ENCODE data around the gene MDFIC.

The MDFIC gene

DNA sequence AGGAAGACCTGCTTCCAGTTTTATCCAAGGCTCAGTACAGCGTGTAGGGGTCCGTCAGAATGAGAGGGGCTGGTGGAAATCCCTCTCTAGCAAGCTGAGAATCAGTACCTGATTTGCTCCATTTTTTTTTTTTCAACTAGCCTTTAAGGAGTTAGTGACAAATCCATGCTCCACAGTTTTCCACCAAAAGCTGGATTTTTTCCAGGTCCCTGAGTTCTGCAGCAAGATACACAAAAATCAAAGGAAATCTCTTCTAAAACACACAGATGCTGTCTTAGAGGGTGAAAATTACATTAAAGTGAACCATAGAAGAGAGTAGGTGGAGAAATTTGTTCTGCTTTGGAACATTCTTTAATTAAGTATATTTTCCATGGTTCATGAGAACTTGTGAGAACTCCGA, 30.4 kb downstream of the MDFIC start:
- DNase-seq (ENCODE audit: low read depth, low spot score), result no peak

DNA sequence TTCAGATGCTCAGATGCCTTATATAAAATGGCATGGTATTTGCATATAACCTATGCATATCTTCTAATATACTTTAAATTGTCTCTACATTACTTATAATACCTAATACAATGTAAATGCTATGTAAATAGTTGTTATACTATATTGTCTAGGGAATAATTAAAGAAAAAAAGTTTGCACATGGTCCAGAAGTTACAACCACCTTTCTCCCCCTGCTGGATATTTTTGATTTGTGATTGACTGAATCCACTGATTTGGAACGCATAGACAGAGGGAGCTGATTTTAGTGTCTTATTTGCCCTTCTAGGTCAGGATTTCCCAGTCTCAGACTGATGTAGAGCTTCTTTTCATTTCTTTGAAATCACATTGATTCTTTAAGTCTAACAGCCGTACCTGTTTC, 31.8 kb downstream of the MDFIC start:
- DNase-seq (ENCODE audit: low read depth, low spot score), result no peak

DNA sequence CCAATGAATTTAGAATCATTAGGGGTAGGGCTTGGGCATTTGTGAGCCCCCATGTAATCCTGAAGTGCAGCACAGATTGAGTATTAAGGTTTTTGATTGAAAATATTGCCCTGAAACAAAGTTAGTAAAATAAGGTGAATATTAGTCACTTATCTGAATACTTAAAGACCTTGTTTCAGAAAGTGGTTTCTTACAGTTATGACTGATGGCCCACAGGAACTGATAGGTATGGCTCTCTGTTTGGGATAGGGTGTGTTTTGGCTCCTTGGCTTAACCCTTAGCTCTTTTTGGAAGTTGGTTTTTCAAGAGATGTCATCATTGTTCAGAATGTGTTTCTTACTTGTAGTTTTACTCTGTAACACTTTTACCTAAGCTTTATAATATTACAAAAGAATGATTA, 34.8 kb downstream of the MDFIC start:
- DNase-seq (ENCODE audit: low read depth, low spot score), result no peak

DNA sequence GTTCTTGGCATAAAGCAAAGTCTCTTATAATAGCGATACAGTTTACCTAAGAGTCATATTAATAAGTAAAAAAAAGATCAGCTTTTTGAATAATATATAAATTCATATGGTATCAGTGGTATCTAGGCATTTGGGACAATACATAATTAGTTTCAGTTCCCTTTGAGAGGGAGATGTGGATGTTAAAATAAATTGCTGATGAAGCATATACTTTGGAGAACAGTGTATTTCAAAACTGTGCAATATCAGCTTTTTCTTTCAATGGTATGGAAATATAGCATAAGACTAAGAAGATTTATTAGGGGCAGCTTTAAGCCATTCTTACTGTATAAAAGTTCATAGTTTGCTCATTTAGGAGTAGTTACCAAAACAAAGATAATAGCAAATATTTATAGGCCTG, 35.5 kb downstream of the MDFIC start:
- no peak for DNase-seq (ENCODE audit: low read depth, low spot score)

DNA sequence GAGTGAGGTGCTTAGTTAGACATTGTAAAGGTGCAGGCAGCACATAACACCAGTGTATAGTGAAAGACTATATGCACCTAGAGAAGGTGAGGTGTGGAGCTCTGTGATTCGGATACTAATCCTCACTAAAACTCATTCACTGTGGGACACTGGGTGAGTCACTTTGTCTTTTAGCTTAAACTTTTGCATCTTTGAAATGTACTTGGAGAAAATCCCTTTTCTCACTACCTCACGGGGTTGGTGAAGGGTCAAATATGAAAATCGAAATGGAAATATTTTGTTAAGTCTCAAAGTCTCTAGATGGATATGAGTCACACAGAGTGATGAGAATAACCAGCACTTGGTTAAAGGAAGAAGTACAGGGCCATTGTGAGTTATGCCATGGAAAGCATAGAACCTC, 38.0 kb downstream of the MDFIC start:
- no peak for DNase-seq (ENCODE audit: low read depth, low spot score)

DNA sequence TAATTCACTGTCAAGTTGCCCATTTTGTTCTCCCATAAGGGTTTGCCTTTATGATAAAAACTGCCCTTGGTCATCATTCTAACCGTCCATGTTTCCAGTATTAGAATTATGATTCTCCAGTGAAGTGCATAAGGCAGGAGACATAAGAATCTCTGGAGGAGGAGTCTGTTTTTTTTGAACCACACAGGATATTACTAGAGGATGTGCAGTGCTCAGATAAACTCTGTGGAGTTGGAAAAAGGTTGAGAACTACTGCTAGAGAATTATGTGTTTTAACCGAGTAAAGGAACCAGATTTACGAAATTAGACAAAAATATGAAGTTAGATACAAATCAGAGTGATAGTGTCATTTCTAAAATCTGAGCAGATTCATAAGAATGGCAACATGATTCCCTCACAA, 40.5 kb downstream of the MDFIC start:
- no peak for DNase-seq (ENCODE audit: low read depth, low spot score)

DNA sequence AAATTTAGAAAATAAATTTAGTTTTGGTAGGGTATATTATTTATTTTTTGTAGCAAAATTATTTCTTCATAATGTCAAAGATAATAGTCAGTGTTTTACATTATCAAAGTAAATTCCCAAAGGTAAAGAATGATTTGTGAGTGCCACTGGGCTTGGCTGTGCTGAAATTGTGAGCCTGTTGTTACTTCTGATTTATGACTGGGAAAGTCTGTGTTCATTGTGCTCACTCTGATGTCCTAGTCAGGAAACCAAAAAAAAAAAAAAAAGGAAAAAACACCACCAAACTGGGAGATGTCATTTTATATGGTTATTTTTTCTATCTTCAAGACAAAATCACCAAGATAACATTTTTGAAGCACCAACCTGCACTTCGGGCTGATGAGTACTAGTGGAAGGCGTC, 44.3 kb downstream of the MDFIC start:
- DNase-seq (ENCODE audit: low read depth, low spot score), result no peak

DNA sequence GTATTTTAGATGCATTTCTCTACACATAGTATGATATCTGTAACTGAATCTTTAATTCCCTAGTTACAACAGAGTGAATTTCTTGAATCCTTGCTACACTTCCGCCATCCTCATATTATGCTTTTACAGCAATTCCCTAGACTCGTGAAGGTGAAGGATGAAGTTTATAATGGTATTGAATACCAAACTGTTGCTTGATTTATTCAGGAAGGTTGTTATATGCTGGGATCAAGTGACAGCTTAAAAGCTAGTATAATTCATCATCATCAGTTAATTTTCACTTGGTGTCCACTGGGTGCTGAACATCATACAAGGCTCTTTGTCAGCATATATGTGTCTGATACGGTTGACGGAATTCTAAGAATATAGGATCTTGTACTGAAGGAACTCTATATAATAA, 47.2 kb downstream of the MDFIC start:
- no peak for DNase-seq (ENCODE audit: low read depth, low spot score)

DNA sequence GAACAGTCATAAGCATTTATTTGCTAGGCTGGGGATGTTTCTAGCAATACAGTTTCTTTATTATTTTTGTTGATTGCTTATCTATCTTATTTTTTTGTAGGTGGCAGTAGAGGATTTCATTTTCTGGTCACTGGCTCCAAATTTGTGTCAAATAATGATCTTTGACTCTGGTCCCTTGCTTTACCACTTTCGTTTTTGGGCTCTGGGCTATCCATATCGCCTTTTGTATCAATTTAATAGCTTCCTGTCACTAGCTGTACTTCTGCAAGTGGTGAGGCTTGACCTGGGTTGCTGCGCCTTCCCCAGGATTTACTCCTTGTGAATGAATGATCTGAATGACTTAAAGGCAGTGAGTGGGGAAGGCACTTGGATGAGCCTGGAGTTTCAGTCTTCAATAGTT, 48.4 kb downstream of the MDFIC start:
- DNase-seq (ENCODE audit: low read depth, low spot score), result no peak

DNA sequence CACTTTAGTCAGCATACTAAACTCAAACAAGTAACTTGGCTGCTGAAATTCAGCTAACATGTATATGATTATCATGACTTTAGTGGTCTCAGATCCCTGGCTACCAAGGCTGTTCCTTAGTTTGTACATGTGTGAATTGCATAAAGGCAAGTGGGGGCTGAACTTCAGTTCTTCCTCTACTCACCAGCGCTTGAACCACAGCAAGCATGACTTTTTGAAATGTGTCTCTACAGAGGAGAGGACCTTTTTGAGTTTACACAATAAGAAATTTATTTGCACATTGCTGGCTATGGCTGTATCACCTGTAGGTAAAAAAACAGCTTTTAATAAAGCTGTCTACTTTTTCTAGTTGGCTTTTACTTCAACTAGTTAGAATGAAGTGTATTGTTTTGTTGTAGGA, 48.8 kb downstream of the MDFIC start:
- DNase-seq (ENCODE audit: low read depth, low spot score), result no peak

DNA sequence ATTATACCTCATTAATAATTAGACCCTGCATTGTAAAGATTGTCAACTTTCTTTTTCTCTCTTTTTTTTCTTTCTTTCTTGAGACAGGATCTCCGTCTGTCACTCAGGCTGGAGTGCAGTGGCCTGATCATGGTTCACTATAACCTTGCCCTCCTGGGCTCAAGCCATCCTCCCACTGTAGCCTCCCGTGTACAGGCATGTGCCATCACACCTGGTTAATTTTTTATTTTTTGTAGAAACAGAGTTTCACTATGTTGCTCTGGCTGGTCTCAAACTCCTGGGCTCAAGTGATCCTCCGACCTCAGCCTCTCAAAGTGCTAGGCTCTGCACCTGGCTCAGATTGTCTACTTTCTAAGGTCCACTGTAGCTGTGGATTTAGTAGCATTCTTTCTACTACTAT, 50.7 kb downstream of the MDFIC start:
- no peak for DNase-seq (ENCODE audit: low read depth, low spot score)

DNA sequence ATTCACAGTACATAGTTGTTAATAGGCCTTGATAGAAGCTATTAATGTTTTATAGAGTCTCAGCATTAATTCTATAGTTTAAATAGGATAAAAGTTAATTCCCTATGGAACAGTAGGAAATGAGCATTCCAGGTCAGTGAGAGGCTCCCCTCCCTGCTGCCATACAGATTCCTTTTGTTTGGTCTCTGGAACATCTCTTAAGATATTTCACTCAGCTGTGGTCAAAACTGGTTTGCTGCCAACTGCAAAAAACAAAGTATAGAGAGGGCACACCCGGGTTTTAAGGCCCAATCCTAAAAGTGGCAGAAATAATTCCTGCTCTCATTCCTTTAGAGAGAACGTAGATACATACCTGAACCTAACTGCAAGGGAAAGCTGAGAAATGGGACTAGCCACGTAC, 51.3 kb downstream of the MDFIC start:
- no peak for DNase-seq (ENCODE audit: low read depth, low spot score)

DNA sequence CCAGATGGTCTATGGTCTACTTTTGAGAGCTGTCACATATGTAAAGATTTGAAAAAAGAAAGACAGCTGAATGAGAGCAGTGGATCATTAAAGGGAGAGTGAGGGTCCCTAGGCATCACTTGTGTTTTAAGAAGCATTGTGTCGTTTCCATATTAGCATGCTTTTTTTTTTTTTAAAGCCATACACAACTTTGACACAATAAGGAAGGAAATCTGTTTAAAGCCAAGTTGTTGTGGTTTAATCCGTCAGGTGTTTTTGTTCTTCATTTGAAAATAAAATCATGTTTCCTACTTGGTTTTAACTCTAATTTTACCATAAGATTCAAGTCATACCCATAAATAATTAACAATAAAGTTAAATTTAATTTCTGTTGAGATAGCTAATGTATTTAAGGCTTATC, 53.5 kb downstream of the MDFIC start:
- DNase-seq (ENCODE audit: low read depth, low spot score), result no peak

DNA sequence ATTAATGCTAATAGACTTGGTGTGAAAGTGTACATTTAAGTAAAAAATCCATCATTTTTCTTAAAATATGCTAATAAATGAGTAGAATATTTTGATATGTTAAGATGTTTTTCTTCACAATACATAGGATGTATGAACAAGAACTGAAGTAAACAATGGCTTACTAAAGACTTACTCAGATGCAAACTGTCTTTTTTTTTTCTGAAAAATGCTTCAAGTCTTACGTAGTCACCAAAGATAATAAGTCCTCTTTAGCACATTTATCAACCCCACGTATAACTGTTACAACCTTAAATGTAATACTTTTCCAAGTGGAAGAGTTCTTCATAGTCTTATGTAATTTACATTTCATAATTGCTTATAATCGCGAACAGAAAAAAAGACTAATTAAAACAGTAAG, 54.8 kb downstream of the MDFIC start:
- no peak for DNase-seq (ENCODE audit: low read depth, low spot score)

DNA sequence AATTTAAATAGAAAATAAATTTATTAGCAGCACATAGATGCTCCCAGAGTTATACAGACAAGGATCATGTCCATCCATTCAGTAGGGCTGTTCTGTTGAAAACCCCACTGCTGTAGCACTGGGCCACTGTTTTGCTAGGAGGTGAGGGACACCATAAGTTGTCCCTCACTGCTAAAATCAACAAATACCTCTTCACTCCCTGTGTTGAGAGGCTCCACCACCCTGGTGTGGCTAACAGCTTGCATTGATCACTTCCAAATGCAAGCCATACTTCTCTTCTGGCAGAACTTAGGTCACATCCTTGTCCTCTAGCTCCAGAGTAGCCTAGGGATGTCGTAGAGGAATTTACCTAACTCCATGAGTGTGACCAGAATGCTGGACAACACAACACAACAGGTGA, 55.4 kb downstream of the MDFIC start:
- no peak for DNase-seq (ENCODE audit: low read depth, low spot score)

DNA sequence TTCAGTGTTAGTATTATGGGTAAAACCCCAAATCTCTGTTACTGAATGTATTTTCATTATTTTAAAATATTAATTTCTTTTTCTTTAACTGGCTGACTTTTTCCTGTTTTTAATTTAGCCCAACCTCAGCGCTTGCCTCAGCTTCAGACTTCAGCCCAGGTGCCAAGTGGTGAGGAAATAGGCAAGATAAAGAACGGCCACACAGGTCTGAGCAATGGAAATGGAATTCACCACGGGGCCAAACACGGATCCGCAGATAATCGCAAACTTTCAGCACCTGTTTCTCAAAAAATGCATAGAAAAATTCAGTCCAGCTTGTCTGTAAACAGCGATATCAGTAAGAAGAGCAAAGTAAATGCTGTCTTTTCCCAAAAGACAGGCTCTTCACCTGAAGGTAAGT, 57.5 kb downstream of the MDFIC start:
- no peak for DNase-seq (ENCODE audit: low read depth, low spot score)

DNA sequence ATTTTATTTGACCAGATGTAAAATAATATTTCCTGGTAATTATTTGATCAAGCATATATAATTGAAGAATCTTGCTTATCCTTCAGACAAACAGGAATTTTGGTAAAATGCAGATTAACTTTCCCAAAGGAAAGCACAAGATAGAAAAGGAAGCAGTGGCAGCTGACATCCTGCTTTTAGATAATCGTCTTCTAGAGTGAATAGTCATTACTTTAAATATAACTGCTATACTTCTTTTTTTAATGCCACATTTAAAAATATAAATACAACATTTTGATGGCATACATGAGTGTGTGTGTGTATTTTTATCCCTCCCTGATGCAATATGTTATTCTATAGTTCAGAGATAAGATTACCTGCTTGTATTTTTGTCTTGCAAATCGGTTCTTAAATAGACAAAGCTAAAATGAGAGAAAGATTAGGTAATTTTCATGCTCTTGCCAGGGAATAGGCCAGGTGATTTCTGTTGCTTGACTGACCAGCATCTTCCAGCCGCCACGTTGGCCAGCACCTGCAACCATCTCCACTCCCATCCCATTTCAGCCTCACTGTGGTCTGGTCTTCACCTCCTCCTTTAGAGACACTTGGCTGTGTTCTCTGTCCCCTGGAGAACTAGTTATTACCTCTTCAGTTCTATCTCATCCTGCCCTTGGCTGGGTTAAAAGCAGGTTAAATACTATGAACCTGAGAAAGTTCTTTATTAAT, 58.1 kb downstream of the MDFIC start:
- DNase-seq (ENCODE audit: low read depth, low spot score), result no peak

DNA sequence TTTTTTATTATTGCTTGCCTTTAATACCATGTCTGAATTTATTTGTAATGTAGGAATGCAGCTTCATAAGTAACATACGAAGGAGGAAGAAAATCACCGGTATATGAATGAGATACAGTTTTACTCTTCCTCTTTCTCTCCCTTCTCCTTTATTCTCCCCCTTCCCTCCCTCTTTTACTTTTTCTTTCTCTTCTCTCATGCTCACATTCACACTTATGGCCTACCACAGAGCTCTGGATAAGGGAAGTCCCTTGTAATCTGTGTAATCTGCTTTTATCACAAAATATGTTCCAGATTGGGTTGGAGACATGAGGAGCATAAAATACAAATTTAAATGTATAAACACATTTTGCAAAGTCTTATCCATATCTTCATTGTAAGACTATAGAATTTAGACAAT, 59.4 kb downstream of the MDFIC start:
- no peak for DNase-seq (ENCODE audit: low read depth, low spot score)

DNA sequence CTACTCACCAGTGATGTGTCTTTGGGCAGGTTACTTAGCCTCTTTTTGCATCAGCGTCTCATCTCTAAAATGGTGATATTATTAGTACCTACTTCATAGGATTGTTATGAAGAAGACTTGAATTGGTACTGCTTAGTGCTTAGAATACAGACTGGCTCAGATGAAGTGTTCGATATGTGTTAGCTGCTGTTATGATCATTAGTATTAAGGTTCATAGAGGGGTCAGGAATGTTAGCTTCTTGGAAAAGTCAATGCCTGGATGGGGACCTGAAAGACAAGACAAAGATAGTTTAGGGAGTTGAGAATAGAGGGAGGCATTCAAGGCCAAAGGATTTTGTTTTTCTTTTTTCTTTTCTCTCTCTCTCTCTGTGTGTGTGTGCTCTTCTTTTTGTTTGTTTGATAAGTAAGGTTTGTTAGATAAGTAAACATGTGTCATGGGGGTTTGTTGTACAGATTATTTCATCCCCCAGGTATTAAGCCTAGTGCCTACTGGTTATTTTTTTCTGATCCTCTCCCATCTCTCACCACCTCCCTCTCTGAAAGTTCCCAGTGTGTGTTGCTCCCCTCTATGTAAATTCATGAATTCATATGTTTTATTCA, 63.3 kb downstream of the MDFIC start:
- no peak for DNase-seq (ENCODE audit: low read depth, low spot score)

DNA sequence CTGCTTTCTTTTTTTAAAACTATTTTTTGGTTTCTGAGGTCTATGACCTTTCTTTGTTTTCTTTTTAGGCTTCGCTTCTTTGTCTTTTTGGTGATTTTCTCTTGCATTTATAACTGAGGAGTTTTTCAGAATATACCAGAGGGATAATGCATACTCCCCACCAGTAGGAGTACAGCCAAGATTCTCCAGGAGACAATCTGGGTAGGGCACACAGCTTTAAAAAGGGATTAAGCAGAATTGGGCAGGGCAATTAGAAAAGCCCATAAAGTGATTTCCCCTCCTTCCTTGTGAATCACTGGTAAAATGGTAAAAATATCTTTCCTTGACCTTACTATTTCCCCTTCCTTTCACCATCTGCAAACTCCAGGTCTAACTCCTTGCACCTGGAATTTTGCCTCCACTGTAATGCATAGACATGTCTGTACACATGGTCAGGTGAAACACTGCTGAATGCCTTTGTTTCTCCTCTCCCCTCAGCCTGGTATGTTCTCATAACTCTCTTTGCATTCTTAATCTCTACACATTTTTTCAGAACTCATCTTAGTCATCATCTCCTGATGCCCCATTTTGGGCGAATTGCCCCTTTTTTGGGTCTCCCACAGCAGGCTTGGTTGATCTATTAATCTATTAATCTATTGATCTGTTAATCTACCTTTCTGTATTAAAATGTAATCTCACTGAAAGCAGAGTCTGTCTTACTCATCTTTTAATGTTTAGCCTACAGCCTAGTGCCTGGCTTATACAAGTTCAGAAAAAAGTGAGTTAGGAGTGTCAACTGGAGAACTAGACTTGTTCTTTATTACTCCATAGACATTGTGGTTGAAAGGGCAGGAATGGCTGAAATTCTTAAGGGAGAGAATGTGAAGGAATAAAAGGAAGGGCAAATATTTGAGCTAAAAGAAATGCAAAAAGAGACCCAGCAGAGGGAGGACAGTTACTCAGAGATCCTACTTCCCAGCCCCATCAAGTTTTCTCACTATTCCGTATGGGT, 64.6 kb downstream of the MDFIC start:
- DNase-seq (ENCODE audit: low read depth, low spot score), result no peak

DNA sequence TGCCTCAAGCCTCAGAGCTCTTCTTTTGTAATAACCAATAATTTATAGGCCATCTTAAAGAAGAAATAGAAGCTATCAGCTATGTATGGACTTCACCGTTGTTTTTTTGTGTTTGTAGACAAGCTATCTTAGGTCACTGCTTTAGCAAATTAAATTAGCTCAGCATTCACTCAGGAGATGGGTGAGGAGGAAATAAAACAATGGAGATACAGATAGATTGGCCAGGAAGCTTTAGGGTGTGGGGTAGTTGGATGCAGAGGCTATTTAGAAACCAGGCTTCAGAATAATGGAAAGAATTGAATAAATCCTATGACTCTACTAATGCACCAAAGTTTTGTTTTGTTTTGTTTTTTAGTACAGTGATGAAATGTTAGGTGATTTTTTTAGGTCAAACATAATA, 66.1 kb downstream of the MDFIC start:
- no peak for DNase-seq (ENCODE audit: low read depth, low spot score)

DNA sequence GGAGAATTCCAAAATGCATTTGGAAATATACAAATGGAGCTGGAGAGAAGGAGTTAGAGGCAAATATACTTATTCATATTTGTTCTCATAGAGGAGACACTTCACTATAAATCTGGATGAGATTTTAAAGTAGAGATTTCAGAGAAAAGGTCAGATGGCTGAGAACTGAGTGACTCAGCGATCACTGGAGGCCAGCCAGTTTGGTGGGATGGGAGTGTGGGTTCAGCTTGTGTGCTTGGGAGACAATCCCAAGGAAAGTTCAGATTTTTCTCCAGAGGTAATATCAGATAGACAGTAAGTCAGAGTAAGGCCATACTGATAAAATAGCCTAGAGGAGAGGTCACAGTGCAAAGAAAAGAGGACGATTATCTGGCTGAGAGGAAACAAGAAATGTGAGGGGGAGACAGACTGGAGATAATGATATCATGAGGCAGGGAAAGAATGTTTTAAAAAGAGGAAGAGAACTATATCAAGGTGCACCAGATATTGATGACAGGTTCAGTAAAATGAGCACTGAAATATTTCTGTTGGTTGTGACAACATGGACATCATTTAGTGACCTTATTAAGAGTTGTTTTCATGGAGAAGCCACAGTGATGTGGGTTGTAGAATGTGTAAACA, 67.0 kb downstream of the MDFIC start:
- DNase-seq (ENCODE audit: low read depth, low spot score), result no peak
